HG03064 (cell line): ENCODE measurements around the gene AICDA.
"Not testable (repeated sequence)": the region's sequence is repeated elsewhere in the genome, so short reads cannot be mapped to it uniquely, and the experiment has no call there.

ENCODE experiments used
- ATAC-seq: cut with Tn5 transposase; IDR thresholded peaks from one replicate; pipeline ENCODE4 v1.9.1; 2021; ENCODE audit warnings: low read depth; ENCODE audit not compliant: unreplicated experiment

Gene AICDA

GRCh38 chr12:8615206-8615605, 2.5 kb upstream of the AICDA start:
- ATAC-seq, result no peak

- ATAC-seq, result not testable (repeated sequence)
These were observed 1.2 kb upstream of the AICDA start for GRCh38 chr12:8613881-8614280.

DNA sequence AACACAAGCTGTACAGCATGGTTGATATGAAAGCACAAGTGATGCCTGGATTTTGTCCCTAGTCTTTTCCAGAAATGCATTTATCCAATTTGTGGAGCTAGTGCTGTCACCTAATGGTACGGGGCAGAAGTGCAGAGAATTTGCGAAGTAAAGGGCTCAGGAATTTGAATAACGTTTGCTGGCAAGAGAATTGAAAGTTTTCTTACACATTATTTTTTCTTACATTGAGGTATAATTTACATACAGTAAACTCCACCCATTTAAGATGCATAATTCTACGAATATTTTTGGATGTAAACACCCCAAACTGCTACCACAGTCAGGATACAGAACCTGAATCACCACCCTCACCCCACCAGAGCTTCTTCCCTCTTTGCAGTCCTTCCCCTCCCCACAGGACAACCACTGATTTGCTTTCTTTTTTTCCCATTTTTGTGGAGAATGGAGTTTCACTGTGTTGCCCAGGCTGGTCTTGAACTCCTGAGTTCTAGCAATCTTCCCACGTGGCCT, 3.5 kb downstream of the AICDA start:
- ATAC-seq, result no peak

GRCh38 chr12:8606890-8607289, 5.8 kb downstream of the AICDA start:
- no peak for ATAC-seq

- no peak for ATAC-seq
These were observed 7.6 kb downstream of the AICDA start for GRCh38 chr12:8605057-8605456.

- ATAC-seq, result no peak
These were observed 8.8 kb downstream of the AICDA start for GRCh38 chr12:8603856-8604255.

DNA sequence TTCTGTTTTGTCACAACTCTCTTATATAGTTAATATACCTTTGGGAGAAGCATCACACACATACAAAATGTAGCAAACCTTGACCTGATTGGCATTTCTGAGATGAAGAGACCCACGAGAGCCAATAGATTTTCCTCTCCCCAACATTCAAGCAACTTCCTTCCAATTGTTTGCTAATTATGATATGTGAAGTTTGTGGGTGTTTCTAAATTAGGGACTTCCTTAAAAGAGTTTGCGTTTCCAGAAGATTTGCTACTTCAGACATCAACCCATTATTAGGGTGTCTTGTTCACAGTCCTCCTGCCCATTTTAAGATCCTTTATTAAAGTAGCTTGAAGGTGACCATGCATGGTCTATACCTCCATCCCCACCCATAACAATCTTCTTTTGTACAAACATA, 9.4 kb downstream of the AICDA start:
- no peak for ATAC-seq

GRCh38 chr12:8596561-8596960, 16.1 kb downstream of the AICDA start:
- ATAC-seq, result no peak

- no peak for ATAC-seq
These were observed 18.6 kb downstream of the AICDA start for GRCh38 chr12:8594072-8594471.

DNA sequence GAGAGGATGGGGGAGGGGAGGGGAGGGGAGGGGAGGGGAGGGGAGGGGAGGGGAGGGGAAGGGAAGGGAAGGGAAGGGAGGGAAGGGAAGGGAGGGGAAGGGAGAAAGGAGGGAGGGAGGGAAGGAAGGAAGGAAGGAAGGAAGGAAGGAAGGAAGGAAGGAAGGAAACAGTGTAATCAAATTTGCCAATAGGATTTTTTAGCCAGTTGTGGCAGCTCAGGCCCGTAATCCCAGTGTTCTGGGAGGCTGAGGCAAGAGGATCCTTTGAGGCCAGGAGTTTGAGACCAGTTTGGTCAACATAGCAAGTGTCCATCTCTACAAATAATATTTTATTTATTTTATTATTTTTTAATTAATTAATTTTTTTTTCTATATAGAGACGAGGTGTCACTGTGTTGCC, 19.4 kb downstream of the AICDA start:
- no peak for ATAC-seq

DNA sequence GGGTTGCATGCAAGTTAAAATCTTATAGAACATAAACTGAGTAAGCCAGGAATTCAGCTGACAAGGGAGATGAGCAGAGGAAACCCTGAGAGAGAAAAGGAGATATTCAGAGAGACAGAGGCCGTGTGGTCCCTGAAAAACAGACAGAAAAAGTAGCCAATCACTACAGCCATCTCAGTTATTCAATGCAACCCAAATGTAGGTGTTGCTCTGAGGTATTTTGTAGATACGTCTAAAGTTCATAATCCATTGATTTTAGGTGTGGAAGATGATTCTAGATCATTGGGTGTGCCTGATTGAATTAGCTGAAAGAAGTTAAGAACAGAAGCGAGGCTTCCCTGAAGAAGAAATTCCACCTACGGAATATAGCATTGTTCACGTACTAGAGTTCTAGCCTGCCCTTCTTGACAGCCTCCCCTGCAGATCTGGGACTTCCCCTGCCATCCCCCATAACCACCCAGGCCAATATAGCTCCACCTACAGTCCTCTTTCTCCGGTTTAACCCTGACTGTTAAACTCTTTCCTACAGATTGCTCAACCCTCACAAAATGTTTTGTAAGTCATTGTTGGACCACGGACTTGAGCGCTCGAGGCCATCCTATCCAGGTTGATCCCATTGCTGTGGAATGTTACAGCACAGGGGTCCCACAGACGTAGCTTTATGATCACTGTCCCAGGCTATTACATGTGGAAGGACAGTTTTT, 21.7 kb downstream of the AICDA start:
- no peak for ATAC-seq

DNA sequence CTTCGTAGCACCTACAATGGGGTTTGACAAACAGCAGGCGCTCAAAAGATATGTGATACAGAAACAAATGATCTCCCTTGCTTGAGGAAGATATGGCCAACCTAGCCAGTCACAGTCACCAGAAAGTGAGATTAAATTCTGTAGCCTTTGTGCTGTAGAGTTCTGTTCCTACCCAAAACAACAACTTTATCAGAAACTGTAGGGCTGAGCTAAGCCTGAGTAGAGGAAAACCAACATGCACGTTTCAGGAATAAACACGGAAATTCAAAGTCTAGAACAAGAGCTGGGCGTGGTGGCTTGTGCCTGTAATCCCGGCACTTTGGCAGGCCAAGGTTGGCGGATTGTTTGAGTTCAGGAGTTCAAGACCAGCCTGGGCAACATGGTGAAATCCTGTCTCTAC, 23.0 kb downstream of the AICDA start:
- ATAC-seq, result no peak

- not testable (repeated sequence) for ATAC-seq
These were observed 28.2 kb downstream of the AICDA start for GRCh38 chr12:8584478-8584877.

- no peak for ATAC-seq
These were observed 28.7 kb downstream of the AICDA start for GRCh38 chr12:8584004-8584403.

GRCh38 chr12:8581098-8581784, 31.4 kb downstream of the AICDA start:
- ATAC-seq, result no peak

- no peak for ATAC-seq
These were observed 34.8 kb downstream of the AICDA start for GRCh38 chr12:8577879-8578278.

- ATAC-seq, result no peak
These were observed 40.2 kb downstream of the AICDA start for GRCh38 chr12:8572507-8572906.

DNA sequence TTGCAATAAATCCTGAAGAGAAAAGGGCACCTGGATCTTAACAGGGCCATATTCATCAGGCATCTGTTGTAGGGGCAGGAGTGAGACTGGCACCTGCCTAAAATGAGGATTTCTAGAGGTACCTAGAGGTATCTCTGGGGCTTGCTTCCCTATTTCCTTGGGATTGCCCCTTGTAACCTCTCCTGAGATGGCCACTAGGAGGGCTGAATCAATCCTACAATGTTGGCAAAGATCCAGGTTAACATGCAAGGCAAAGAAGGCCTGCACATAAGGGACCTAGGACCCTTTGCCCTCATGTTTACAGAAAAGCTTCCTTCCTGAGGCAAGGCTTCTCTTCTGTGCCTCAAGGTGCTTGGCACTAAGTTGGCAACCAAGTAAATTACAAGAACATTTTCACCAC, 46.1 kb downstream of the AICDA start:
- ATAC-seq, result no peak

DNA sequence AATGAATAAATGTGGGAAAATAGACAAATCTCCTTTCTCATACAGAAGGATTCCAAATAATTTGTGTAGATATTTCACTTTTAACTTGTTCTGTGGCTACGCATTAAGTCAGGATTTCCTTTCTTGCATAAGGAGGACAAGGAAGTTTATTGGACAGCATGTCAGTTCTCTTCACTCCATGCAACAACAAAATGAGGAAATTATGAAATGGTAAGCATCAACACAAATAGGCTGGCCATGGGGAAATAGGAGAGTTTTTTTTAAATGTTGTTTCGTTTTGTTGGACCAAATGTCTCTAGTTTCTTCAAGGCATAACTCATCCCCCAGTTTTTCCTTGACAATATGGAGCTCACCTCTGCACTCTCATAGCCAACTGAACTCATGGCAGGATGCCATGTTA, 46.6 kb downstream of the AICDA start:
- not testable (repeated sequence) for ATAC-seq

DNA sequence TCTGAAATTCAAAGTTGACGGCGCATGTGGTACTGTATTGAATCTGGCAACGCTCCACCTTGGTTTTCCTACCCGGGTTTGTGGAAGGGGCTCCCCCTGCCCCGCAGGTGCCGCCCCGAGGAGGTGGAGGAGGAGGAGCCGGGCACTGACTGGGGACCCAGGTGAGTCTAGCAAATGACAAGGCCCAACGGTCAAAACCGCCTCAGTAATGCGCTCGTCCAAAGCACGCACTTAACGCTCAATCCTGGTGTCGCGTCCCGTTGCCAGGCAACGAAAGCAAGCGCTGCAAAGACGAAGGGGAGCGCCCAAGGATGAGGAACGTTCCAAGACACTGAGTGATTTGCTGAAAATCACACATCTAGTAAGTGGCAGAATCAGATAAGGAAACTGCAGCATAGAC, 48.0 kb downstream of the AICDA start:
- ATAC-seq, result no peak

GRCh38 chr12:8563356-8563755, 49.3 kb downstream of the AICDA start:
- ATAC-seq, result no peak

GRCh38 chr12:8562310-8562709, 50.3 kb downstream of the AICDA start:
- no peak for ATAC-seq
